Measurements from ENCODE around the gene MEFV.
"Not testable (repeated sequence)": the region's sequence is repeated elsewhere in the genome, so short reads cannot be mapped to it uniquely, and the experiment has no call there.

Gene MEFV

GRCh38 chr16:3281222-3281820 is 24.9 kb upstream of the MEFV start:
- TF ChIP-seq, protein P1, sequence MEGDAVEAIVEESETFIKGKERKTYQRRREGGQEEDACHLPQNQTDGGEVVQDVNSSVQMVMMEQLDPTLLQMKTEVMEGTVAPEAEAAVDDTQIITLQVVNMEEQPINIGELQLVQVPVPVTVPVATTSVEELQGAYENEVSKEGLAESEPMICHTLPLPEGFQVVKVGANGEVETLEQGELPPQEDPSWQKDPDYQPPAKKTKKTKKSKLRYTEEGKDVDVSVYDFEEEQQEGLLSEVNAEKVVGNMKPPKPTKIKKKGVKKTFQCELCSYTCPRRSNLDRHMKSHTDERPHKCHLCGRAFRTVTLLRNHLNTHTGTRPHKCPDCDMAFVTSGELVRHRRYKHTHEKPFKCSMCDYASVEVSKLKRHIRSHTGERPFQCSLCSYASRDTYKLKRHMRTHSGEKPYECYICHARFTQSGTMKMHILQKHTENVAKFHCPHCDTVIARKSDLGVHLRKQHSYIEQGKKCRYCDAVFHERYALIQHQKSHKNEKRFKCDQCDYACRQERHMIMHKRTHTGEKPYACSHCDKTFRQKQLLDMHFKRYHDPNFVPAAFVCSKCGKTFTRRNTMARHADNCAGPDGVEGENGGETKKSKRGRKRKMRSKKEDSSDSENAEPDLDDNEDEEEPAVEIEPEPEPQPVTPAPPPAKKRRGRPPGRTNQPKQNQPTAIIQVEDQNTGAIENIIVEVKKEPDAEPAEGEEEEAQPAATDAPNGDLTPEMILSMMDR (IDR thresholded peaks at IDR 0.05; ENCODE audit: insufficient read depth, low read depth, low read length, missing control alignments): no peak
- no peak for DNase-seq (ENCODE audit: low read depth)
- H3K4me3 ChIP-seq (ENCODE audit: low read length): no peak overlapping the region

DNA sequence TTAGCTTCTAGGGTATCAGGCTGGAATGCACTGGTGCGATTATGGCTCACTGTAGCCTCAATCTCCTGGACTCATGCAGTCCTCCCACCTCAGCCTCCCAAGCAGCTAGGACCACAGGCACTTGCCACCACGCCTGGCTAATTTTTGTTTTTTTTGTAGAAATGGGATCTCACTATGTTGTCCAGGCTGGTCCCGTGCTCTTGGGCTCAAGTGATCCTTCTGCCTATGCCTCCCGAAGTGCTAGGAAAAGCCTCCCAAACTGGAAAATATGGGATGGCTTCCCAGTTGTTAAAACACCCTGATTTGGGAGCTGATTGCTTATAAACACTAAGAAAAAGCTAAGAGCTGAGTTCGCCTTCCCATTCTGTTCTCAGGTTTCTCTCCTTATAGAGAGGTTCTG is 20.2 kb upstream of the MEFV start:
- DNase-seq (ENCODE audit: low read depth): no peak
- no peak overlapping the region for H3K4me3 ChIP-seq (ENCODE audit: low read length)
- TF ChIP-seq, protein P1 (IDR thresholded peaks at IDR 0.05; ENCODE audit: insufficient read depth, low read depth, low read length, missing control alignments): no peak

DNA sequence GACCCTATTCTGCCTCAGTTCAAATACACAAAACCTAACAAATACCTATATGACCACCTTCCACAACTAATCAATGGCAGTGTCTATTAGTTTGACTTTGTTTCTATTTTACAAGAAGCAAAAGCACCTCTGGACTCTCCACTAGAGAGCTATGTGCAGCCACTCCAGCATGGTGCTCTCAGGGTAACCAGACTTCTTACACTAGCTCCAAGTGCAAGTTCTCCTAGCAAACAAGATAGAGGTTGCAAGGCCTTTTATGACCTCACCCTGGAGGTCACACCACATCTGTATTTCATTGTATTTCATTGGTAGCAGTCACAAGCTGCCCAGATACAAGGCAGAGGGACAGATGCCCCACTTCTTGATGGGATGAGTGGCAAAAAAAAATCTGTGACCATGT is 18.5 kb upstream of the MEFV start:
- no peak for DNase-seq (ENCODE audit: low read depth)
- TF ChIP-seq, protein P1 (IDR thresholded peaks at IDR 0.05; ENCODE audit: insufficient read depth, low read depth, low read length, missing control alignments): no peak
- no peak overlapping the region for H3K4me3 ChIP-seq (ENCODE audit: low read length)

GRCh38 chr16:3274490-3274889 is 18.1 kb upstream of the MEFV start:
- H3K4me3 ChIP-seq (ENCODE audit: low read length): no peak overlapping the region
- TF ChIP-seq, protein P1 (IDR thresholded peaks at IDR 0.05; ENCODE audit: insufficient read depth, low read depth, low read length, missing control alignments): no peak
- no peak for DNase-seq (ENCODE audit: low read depth)

DNA sequence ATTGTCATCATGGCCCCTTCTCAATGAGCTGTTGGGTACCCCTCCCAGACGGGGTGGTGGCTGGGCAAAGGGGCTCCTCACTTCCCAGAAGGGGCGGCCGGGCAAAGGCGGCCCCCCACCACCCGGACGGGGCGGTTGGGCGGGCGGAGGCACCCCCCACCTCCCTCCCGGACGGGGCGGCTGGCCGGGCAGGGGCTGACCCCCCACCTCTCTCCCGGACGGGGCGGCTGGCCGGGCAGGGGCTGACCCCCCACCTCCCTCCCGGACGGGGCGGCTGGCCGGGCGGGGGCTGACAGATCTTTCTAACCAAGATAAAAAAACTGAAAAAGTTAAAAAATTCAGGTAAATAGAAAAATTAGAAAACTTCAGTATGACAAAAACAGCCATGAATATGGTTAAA is 14.8 kb upstream of the MEFV start:
- H3K4me3 ChIP-seq (ENCODE audit: low read length); DNase-seq (ENCODE audit: low read depth): not testable (repeated sequence)

DNA sequence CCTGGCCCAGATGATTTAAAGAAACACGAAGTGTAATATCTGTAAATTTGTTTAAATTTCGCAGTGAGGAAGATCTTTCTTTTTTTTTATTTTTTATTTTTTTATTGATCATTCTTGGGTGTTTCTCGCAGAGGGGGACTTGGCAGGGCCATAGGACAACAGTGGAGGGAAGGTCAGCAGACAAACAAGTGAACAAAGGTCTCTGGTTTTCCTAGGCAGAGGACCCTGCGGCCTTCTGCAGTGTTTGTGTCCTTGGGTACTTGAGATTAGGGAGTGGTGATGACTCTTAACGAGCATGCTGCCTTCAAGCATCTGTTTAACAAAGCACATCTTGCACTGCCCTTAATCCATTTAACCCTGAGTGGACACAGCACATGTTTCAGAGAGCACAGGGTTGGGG is 14.3 kb upstream of the MEFV start:
- DNase-seq (ENCODE audit: low read depth); H3K4me3 ChIP-seq (ENCODE audit: low read length): not testable (repeated sequence)

DNA sequence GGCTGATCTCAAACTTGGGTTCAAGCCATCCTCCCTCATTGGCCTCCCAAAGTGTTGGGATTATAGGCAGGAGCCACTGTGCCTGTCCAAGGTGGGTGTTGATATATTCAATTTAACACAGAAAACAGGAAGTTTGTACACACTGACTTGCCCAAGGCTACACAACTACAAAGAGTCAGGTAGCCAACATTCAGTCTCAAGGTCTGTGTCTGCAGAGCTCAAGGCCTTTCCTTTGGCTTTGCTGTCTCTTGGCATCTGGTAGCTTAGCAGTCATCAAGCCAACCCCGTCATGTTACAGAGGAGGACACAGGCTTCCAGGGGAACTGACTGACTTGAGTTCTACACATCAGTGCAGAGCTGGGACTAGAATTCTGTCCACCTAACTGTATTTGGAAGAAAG is 11.9 kb upstream of the MEFV start:
- no peak for DNase-seq (ENCODE audit: low read depth)
- H3K4me3 ChIP-seq (ENCODE audit: low read length): no peak overlapping the region
- TF ChIP-seq, protein P1 (IDR thresholded peaks at IDR 0.05; ENCODE audit: insufficient read depth, low read depth, low read length, missing control alignments): no peak

- no peak overlapping the region for H3K4me3 ChIP-seq (ENCODE audit: low read length)
- TF ChIP-seq, protein P1 (IDR thresholded peaks at IDR 0.05; ENCODE audit: insufficient read depth, low read depth, low read length, missing control alignments): peak; percentile 46
- DNase-seq (ENCODE audit: low read depth): peak; percentile 24
Observed at GRCh38 chr16:3266873-3267537, 10.6 kb upstream of the MEFV start.

Data from epithelial cell of esophagus (primary cell).